ENCODE data around the gene RFPL3.
A peak's percentile ranks its signal among the peaks of the same experiment; 100 is the strongest.
"Not testable (repeated sequence)": the region's sequence is repeated elsewhere in the genome, so short reads cannot be mapped to it uniquely, and the experiment has no call there.

Gene RFPL3

DNA sequence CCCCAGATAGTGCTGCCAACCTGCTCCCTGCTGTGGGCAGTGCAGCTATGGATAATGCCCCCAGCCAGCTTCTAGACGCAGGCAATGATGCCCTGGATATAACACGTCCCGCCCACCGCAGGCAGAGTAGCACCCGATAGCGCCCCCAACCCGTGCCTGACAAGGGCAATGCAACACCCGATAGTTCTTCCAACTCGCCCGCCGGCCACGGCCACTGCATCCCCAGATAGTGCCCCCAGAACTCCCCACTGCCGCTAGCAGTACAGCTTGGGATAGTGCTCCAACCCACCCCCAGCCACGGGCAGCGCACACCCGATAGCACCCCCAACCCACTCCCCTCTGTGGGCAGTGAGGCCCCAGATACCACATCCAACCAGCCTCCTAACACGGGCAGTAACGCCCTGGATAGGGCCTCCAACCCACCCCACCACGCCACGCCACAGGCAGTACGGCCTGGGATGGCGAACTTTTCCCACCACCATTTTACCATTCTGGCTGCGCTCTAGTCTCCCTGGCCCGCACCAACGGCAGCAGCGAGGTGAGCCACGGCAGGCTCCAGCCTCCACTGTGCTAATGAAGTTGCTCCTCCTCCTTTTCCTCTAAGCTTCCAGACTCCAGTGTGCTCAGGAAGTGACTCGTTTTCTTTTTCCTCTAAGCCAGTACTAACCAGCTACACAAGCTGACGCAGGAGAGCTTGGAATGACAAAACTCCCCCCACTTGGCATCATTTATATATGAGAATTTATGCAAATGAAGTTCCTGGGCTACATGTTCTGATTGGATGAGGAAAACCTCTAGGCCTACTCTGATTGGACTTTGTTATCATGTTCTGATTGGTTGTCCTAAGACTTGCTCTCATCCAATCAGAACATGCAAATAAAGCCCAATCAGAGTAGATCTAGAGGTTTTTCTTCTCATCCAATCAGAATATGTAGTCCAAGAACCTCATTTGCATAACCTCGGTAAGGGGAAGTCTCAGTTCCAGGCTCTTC, 3.0 kb upstream of the RFPL3 start:
- DNase-seq = no peak

DNA sequence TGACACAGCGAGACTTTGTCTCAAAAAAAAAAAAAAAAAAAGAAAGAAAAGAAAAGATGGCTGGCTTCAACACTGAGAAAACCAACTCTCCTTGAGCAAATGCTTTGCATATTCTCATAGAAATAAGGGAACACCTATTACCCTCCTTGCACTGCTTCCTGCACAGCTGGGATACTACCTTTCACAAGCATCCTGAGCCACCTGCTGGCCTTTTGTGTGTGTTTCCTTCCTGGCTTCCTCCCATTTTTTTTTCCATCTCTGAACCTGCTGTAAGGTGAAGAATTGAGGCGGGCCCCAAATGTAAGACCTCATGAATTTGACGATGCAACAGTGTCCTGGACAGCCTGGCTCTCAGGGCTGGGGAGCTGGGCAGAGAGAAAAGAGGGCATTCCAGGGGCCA, 1.9 kb upstream of the RFPL3 start:
- DNase-seq = peak; percentile 14

DNA sequence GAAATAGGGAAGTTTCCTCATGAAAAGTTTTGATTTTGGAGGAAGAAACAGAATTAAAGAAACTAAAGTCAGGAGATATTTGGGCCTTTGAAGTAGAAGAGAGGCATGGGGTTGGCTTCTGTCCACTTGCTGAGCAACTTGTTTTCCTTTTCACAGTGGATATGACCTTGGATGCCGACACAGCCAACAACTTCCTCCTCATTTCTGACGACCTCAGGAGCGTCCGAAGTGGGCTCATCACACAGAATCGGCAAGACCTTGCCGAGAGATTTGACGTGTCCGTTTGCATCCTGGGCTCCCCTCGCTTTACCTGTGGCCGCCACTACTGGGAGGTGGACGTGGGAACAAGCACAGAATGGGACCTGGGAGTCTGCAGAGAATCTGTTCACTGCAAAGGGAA, 2.4 kb downstream of the RFPL3 start:
- not testable (repeated sequence) for DNase-seq

DNA sequence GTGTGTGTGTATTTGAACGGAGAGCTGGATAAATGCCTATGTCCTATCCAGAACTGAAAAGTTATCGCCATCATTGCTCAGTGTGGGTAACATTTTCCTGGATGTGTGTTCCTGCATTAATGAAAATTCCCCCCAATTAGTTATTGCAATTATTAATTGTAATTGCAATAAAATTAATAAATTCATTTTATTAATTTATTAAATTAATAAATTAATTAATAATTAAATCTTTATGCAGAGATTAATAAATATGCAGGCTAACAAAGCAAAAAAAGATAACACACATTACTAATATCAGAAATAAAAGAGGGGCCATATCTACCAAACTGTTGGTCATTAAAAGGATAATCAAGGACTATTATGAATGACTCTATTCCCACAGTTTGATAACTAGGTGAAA, 3.6 kb downstream of the RFPL3 start:
- DNase-seq = no peak

DNA sequence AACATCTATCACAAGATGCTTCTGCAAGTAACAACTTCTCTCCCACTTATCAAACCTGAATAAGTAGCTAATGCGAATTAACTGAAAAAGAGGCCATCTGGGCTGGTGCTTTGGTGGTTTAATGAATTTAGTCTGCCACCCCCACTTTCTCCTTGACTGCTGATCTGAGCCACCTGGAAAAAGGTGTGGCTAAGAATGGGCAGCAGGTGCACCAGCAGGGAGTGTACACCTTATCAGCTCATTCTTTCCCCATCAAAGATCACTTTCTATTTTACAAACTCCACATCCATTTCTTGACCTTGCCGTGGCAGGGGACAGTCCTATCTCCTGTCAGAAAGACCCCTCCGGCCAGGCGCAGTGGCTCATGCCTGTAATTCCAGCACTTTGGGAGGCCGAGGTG, 6.5 kb downstream of the RFPL3 start:
- DNase-seq = no peak

DNA sequence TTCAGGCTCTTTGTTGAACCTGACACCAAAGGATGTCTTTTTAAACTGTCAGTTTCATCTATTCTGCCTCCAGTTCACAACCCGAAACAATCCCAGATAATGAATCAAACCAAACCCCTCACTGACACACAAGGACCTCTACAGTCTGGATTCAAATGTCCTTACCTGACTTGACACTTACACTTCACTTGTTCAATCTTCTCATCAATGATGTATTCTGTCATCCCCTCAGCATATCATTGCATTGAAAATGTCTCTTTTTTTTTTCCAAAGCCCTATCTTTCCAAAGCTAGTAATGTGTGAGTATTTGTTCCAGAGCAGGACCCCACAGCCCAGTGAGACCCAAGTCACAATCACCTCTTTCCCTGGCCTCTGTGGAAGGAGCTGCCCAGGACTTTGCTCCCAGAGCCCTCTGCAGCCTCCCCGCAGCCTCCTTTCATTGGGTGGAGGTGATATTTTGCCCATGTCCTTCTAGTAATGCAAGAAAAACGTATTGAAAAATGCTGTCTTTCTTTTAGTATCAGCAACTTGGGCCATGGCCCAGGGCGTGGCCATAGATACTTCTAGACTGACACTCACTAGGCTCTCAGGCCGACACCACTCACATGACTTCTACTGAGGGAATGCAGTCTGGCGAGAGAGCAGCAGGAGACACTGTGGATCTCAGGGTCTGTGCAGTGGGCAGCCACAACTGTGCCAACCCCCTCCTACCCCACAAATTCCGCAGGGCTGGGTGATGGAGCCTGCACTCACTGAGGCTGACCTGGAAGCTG, 18.2 kb downstream of the RFPL3 start:
- DNase-seq = no peak

DNA sequence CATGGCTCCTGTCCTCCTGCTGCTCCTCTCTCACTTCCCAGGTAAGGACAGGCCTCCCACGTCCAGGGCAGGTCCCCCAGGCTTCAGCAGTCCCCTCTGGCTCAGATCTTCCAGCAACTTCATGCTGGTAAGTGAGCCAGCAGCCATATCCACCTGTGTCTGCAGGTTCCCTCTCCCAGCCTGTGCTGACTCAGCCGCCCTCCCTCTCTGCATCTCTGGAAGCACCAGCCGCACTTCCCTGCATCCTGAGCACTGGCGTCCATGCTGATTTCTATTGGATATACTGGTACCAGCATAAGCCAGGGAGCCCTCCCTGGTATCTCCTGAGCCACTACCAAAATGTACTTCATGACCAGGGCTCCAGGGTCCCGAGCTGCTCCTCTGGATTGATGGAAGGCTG, 19.0 kb downstream of the RFPL3 start:
- DNase-seq = no peak

DNA sequence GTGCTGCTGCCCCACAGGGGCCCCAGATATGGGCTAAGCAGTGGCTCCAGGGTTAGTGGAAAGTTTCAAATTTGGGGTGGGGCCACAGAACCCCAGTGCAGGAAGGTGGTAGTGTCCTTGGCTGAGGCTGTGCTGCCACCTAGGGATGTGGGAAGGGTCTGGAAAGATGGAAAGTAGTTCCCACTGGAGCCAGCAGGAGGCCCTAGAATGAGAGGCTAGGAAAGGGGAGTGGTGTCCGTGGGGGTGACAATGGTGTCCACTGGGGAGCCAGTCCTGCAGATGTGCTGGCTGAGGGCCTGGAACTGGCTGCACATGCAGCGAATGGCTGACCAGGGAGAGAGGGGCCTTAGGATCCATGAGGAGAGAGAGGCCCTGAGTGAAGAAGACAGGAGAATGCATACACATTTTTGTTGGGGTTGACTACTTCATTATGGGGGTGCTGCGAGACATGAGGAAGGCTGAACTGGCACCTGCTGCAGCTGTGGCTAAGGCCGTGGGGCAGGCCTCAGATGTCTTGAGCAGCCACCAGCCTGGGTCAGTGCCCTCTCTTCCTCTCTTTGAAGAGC, 21.1 kb downstream of the RFPL3 start:
- no peak for DNase-seq

DNA sequence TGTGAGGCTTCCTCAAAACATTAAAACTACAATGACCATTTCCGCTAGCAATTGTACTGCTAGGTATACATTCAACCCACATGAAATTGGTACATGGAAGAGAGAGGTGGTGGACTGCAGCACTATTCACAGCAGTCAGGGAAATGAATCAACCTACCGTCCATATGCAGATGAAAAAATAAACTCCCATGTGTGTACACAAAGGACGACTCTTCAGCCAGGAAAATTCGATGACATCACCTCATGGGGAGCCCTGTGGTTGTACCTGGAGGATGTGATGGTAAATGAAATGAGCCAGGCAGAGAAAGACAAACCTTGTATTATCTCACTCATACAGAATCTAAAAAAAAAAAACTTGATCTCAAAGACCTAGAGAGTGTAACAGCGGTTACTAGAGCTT, 23.3 kb downstream of the RFPL3 start:
- no peak for DNase-seq

DNA sequence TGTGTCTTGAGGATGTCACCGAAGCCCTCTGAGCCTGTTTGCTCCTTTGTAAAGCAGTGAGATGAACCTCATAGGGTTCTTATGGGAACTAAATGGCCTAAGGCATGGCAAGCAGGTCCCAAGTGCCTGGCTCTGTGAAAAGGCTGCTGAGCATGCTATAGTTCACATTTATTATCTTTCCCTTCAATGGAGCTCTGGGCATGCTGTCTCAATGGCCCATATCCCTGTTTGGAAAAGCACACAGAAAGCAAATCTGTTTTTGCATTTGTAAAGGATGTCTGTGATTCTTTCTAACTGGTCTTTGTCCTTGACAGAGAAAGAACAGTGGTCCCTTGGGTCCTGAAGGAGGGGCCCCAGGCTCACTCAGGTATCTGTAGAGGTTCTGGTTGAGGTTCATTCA, 28.0 kb downstream of the RFPL3 start:
- DNase-seq = no peak

DNA sequence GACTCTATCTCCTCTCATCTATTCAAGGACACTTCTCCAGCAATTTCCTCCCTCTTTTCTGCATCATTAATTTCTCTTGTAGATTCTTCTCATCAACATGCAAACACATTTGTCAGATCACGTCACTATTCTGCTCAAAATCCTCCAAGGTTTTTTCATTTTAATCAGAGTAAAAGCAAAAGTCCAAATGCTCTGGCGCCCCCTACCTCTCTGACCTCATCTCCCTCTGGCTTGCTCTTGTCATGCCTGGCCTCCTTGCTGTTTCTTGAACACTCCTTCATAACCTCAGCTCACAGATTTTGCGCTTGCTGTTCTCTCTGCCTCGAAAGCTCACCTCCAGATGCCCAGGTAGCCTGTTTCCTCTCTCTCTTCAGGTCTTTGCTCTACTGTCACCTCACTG, 32.0 kb downstream of the RFPL3 start:
- DNase-seq = peak; percentile 24

DNA sequence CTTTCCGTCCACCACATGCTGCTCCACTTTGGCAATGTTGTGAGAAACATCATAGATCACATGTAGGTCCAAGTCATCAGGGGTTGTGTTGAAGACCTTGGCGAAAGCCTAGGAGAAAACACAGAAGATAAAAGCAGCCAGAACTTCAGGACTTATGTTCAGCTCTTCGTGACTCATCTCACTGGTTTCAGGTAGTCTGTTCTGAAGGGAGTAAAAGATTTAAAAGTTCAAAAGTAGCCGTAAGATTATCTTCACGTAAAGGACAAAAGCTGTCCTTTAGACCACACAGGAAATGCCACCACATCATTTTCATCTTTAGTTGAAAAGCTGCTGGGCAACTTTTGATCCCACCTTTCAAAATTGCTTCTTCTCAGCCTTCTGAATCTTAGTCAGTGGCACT, 37.4 kb downstream of the RFPL3 start:
- no peak for DNase-seq

DNA sequence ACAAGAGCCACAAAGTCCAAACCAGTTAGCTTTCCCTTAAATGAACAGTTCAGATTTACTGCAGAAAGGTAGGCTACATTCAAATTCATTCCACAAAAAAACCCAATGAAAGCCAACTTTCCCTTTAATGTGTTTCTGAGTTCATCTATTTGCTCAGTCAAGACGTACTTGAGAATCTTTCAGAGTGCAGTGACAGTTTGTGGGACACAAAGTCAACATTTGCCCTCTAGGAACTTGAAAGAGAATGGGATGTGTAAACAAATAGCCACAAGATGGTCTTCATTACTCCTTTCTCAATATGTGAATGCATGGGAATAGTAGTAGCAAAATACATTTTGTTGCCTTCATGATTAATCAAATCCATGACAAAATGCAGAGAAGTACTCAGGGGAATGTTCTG, 38.6 kb downstream of the RFPL3 start:
- no peak for DNase-seq

DNA sequence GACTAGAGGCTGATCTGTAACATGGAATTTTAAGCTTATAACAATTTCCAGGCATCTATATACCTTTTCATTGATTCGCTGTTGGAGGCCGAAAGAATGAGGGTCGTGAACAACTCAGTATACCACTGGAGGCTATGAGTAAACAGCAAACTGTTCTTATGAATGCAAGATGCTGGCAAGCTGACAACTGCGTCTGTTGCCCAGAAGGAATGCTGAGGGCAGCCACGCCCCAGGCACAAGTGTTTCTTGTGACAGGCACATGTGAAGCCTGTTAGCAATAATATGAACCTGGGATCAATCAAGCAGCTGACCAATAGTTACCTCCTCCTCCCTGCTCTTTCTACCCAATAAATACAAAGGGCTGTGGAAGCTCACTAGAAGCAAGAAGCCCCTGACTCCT, 39.1 kb downstream of the RFPL3 start:
- DNase-seq = no peak

DNA sequence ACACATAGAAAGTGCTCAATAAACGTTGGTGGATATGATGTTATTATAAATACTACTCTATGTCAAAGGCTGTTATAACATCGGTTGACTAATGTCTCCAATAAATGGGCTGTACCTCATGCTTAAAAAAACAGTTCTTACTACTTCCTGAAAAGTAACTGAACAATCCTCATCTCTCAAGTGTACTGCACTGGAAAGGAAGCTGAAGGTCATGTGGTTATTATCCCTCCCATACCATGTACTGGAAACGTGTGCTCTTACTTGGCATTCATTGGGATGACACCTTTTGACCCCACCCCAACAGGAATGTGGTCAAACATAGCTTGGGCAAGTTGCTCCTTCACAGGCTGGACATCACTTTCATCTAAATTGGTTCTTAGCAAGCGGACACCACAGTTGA, 43.8 kb downstream of the RFPL3 start:
- no peak for DNase-seq

DNA sequence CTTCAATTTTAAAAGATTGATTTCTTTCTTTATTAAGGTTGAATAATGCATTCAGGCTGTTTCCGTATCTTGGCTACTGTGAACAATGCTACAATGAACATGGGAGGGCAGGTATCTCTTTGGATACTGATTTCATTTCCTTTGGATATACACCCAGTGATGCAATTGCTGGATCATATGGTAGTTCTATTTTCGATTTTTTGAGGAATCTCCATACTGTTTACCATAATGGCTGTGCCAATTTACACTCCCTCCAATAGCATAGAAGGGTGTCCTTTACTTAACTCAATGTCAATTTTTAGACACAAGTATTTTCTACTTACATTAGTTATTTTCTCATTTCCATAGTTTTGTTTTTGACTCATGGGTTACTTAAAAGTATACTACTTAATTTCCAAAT, 46.4 kb downstream of the RFPL3 start:
- no peak for DNase-seq

DNA sequence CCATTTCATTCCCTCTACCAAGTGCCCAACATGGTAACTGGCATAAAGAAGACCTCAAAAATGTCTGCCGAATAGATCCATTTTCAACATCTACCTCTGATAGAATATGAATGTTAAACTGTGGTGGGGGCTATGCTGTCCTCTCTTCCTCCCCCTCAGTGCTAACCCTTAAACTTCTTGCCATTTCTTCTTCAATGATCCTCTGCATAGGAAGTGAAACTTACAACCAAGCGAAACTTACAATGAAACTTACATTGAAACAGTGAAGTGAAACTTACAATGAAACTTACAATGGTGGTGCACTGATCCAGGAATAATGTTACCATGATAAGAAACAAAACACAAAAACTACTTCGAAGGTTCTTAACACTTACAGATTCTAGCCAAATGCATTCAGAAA, 49.6 kb downstream of the RFPL3 start:
- no peak for DNase-seq

DNA sequence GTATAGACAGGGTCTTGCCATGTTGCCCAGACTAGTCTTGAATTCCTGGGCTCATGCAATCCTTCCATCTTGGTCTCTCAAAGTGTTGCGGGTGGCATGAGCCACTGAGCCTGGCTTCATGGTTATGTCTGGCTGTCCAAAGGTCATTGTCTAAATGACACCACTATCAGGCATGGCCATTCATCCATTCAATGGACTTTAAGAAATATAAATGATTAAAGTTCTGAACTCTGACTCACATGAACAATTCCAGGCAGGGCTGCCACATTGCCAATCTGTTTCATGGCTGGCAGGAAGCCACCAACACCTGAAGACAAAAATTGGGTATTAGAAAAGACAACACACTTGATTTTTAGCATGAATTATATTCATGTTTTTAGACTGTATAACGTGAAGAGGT, 50.3 kb downstream of the RFPL3 start:
- DNase-seq = no peak

DNA sequence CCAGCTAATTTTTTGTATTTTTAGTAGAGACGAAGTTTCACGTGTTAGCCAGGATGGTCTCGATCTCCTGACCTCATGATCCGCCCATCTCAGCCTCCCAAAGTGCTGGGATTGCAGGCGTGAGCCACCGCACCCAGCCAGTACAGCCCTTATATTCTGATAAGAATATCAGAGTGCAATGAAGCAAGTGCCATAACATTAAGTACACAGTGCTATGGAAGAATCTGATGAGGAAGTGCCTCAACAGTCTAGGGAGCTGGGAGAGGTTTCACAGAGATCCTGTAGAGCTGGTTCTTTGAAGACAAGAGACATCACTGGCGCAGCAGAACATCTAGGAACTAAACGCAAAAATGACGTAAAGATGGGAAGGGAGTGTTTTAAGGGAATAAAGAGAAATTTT, 52.3 kb downstream of the RFPL3 start:
- DNase-seq = no peak

DNA sequence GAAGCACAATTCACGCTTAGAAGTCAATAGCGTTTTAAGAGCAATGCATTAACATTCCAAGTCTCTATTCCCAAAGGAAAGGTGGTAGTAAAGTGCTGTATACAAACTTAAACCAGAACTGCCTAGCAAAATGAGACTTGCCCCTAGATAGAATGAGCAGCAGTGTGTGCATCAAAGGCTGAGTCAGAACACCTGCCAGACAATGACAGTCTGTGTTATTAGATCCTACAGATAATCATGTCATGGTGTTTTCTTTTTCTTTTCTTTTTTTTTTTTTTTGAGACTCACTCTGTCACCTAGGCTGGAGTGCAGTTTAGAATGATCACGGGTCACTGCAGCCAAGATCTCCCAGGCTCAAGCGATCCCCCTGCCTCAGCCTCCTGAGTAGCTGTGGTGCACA, 52.8 kb downstream of the RFPL3 start:
- no peak for DNase-seq
